Kidney glomerular epithelial cell (primary cell): Measurements from ENCODE around the gene TXNRD2.
A peak's percentile ranks its signal among the peaks of the same experiment; 100 is the strongest.

Source experiments
- DNase-seq: peaks from one replicate; lab custom pipeline; 2025; lab: John Stamatoyannopoulos, UW

The TXNRD2 gene

GRCh38 chr22:19966908-19967750, 25.5 kb upstream of the TXNRD2 start:
- DNase-seq = no peak

- DNase-seq = no peak
Measured at GRCh38 chr22:19965771-19966709, 24.4 kb upstream of the TXNRD2 start.

- DNase-seq = no peak
Measured at GRCh38 chr22:19964701-19965386, 23.2 kb upstream of the TXNRD2 start.

GRCh38 chr22:19963863-19964642, 22.4 kb upstream of the TXNRD2 start:
- DNase-seq = no peak

GRCh38 chr22:19962909-19963806, 21.5 kb upstream of the TXNRD2 start:
- DNase-seq = peak; percentile 2

GRCh38 chr22:19962246-19962908, 20.8 kb upstream of the TXNRD2 start:
- DNase-seq = peak; percentile 12

GRCh38 chr22:19961868-19962245, 20.2 kb upstream of the TXNRD2 start:
- no peak for DNase-seq

GRCh38 chr22:19961201-19961580, 19.6 kb upstream of the TXNRD2 start:
- DNase-seq = no peak

GRCh38 chr22:19960491-19961200, 19.0 kb upstream of the TXNRD2 start:
- DNase-seq = no peak

- DNase-seq = no peak
Measured at GRCh38 chr22:19959587-19960490, 18.2 kb upstream of the TXNRD2 start.

GRCh38 chr22:19959043-19959586, 17.5 kb upstream of the TXNRD2 start:
- DNase-seq = peak; percentile 10

GRCh38 chr22:19958083-19959042, 16.7 kb upstream of the TXNRD2 start:
- DNase-seq = no peak

GRCh38 chr22:19957445-19957844, 15.8 kb upstream of the TXNRD2 start:
- DNase-seq = no peak

- no peak for DNase-seq
Measured at GRCh38 chr22:19955241-19956128, 13.9 kb upstream of the TXNRD2 start.

- no peak for DNase-seq
Measured at GRCh38 chr22:19951346-19951745, 9.7 kb upstream of the TXNRD2 start.
